ENCODE measurements around the gene CPXM1. TPM values are rescaled to one million over a fixed set of nuclear protein-coding genes. Genes with fewer than 3 reads are reported as not detected.

CPXM1 gene
- total and polyA plus RNA-seq, 2 donors (not counting 3 experiments of a cell fraction or from before 2014, with no cell fraction given), result 18.9 to 20.3 TPM

- FAIRE-seq (no peak), DNase-seq (ENCODE audit: low read depth, low spot score) (no peak)
- no peak overlapping the region for H3K4me2 ChIP-seq (ENCODE audit: insufficient read depth, low read length)
- ChIA-PET POLR2A (no interaction called here), CTCF (no interaction called here)
- H3K9me1 ChIP-seq (replicated peaks; ENCODE audit: control insufficient read depth, extremely low read depth, insufficient read depth, low read length), result no peaks in the 10 kb centered on the region
- peaks cover 5% of the 10 kb centered on the region for H3K4me1 ChIP-seq (ENCODE audit: control insufficient read depth, extremely low read depth, insufficient read depth, low read length)
- dilution Hi-C loops (cut with MboI; ENCODE audit: extremely low pct_ligation_motif_present, low sequenced_read_pairs), result no loop called here
- no peaks in the 10 kb centered on the region for H3K9me3 ChIP-seq (replicated peaks; ENCODE audit: control insufficient read depth, insufficient read depth, low read length)
- H4K20me1 ChIP-seq (replicated peaks; ENCODE audit: control insufficient read depth, extremely low read depth, insufficient read depth, low read length), result no peaks in the 10 kb centered on the region
- peaks cover 50 to 72% of the 10 kb centered on the region in 2 experiments for H3K27me3 ChIP-seq (ENCODE audit: control insufficient read depth in 2 of 2, insufficient read depth in 2 of 2, low read length in 2 of 2)
- H3K36me3 ChIP-seq (ENCODE audit: control insufficient read depth in 2 of 2, extremely low read depth in 1 of 2, insufficient read depth in 2 of 2, low read length in 2 of 2), result no peaks in the 10 kb centered on the region
- H2AFZ ChIP-seq (ENCODE audit: low read depth, low read length), result no peak overlapping the region
- TF ChIP-seq POLR2A (IDR thresholded peaks at IDR 0.05; ENCODE audit: low read depth, low read length), result no peak
- TF ChIP-seq JUN (IDR thresholded peaks at IDR 0.05; ENCODE audit: borderline replicate concordance, insufficient read depth, insufficient read length, low read depth), result no peak
- no peak for TF ChIP-seq CTCF (IDR thresholded peaks at IDR 0.05; ENCODE audit: extremely low read depth in 1 of 2, insufficient read depth in 1 of 2, low read depth in 1 of 2, low read length in 2 of 2)
- TF ChIP-seq FOS (IDR thresholded peaks at IDR 0.05; ENCODE audit: borderline replicate concordance, insufficient read depth, low read length), result no peak
- peak; percentile 82 for TF ChIP-seq EZH2 (IDR thresholded peaks at IDR 0.05; ENCODE audit: borderline replicate concordance, low read depth, low read length, severe bottlenecking)
- no peak overlapping the region for H3K4me3 ChIP-seq (replicated peaks in 1 of 3; ENCODE audit: insufficient read depth in 1 of 3, low read depth in 1 of 3, low read length in 3 of 3)
- no peaks in the 10 kb centered on the region for H3K79me2 ChIP-seq (ENCODE audit: control insufficient read depth, insufficient read depth, low read length)
- intact Hi-C loops (cut with micrococcal nuclease), result no loop called here
- BruUV-seq (replicated peaks), result no TSS peak
- no peak overlapping the region for H3K27ac ChIP-seq (ENCODE audit: insufficient read depth, low read depth, low read length)
- H3K9ac ChIP-seq (replicated peaks; ENCODE audit: extremely low read depth, insufficient read depth, low read length), result no peak overlapping the region
These were observed 5.4 kb upstream of the CPXM1 start for GRCh38 chr20:2805689-2806350.

Measured in endothelial cell of umbilical vein (primary cell).